GM21390 (cell line): Measurements from ENCODE around the gene ADD1.

Experiments
- ATAC-seq: cut with Tn5 transposase; IDR thresholded peaks from one replicate; pipeline ENCODE4 v1.9.1; 2021; ENCODE audit not compliant: unreplicated experiment

The ADD1 gene

DNA sequence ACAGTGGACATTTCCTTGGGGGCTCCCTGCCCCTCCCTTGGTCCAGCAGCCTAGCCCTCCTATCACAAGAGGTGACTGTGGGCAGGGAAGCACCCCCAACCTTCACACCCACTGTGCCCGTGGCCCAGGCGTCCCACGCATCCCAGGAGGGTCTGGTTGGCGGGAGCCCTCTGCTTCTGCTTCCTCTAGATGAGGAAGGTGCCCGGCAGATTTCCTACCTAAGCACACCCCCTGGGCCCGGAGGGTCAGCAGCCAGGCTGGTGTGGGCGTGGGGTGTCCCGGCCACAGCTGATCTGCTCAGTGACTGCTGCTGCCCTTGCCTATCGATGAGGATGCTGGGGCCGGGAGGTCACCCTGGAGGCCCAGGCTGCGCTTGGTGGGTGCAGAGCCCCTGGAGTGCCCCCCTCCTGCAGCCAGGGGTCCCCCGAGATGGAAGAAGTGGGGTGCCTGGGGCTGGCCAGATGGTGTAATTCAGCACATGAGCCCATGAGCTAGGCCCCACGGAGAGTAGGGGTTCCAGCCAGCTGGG is 38.6 kb upstream of the ADD1 start:
- no peak for ATAC-seq

GRCh38 chr4:2805712-2806389 is 37.8 kb upstream of the ADD1 start:
- ATAC-seq = no peak

- ATAC-seq = no peak
Measured at GRCh38 chr4:2806390-2807355, 37.0 kb upstream of the ADD1 start.

GRCh38 chr4:2807571-2807970 is 36.1 kb upstream of the ADD1 start:
- ATAC-seq = no peak

- ATAC-seq = no peak
Measured at GRCh38 chr4:2808001-2808400, 35.6 kb upstream of the ADD1 start.

DNA sequence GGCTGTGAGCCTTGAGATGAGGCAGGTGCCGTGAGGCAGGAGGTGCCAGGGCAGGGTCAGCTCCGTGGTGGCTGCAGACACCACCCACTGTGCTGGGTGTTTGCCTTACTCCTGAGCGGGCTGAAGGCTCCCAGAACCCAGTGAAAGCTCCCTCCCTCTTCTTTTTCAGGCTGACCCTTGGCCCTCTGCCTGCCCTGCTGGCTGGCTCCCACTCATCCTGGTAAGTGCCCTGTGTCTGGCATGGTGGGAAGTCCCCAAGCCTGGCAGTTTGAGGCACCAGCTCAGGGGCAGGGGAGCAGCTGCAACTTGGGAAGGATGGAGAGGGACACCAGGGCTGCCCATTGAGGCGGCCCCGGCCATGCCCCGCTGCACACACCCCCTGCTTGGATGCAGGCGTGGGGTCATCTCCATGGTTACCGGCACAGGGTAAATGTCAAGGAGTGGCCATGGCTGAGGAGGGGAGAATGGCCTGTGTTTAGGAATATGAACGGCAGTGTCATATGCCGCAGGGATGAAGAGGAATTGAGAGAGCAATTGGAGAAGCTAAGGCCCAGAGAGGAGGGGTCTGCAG is 33.9 kb upstream of the ADD1 start:
- no peak for ATAC-seq

- no peak for ATAC-seq
Measured at GRCh38 chr4:2810388-2810787, 33.3 kb upstream of the ADD1 start.

GRCh38 chr4:2811830-2812611 is 31.6 kb upstream of the ADD1 start:
- ATAC-seq = peak; percentile 59

DNA sequence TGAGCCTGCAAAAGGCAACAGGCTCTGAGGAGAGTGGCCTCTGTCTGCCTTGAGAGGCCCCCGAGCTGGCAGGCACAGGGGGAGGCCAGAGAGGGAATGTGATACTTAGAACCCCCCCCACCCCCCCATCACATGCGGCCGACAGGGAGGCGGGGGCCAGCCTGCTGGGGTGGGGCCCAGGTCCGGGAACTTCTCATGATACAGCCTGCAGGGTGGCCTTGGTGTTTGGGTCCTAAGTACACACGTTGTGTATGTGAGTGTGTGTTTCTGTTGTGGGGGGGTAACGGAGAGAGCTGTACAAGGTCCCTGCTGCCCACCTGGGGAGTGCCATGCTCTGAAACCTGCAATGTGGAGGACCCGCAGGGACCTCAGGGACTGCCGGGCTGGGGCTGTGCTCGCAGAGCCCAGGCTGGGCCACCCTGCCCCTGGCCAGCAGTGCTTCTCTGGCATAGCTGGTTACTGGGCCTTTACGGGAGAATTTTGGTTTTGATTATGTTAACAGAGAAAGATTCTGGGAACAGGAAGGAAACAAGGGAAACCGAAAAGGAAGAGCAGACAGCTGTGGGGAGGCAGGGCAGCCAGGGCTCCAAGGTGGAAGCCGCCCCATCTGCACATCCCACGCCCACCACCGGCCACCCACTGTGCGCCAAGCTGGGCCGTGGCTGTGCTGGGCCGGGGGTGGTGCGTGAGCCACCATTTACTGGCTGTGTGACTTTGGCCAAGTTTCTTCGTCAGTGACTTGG is 30.9 kb upstream of the ADD1 start:
- ATAC-seq = no peak

DNA sequence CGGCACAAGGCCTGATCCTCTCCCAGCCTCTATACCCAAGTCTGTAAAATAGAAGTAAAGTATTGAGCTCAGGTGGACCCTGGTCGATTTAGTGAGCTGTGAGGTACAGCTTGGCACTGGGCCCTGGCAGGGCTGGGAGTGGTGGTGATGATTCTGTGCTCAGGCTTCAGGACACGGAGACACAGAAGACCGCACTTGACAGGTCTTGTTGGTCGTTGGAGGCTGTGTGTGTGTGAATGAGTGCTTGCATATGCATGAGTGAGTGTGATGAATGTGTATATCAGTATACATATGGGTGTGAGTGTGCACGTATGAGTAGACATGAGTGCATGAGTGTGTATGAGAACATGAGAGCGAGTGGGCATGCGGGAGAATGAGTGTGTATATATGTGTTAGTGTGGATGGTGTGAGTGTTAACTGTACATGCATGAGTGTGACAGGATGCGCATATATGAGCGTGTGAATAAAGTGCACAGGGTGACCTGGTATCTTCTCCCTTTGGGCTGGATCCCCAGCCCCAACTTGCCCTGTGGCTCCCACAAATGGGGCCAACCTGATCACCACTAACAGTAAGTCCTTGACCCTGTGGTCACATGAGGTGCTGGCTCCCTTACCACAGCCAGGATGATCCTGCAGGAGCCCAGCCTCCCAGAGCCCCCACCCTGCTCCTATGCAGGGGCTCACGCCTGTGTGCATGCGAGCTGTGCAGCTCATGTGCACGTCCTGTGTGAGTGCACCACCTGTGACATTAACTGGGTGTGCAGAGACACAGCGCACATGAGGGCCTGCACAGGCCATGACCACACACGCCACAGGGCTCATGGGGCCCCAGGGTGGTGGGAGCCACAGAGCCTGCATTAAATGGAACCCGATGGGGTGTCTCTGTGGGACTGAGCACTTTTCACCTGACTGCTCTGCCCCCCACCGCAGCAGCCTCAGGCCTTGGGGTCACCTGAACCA is 29.9 kb upstream of the ADD1 start:
- no peak for ATAC-seq

DNA sequence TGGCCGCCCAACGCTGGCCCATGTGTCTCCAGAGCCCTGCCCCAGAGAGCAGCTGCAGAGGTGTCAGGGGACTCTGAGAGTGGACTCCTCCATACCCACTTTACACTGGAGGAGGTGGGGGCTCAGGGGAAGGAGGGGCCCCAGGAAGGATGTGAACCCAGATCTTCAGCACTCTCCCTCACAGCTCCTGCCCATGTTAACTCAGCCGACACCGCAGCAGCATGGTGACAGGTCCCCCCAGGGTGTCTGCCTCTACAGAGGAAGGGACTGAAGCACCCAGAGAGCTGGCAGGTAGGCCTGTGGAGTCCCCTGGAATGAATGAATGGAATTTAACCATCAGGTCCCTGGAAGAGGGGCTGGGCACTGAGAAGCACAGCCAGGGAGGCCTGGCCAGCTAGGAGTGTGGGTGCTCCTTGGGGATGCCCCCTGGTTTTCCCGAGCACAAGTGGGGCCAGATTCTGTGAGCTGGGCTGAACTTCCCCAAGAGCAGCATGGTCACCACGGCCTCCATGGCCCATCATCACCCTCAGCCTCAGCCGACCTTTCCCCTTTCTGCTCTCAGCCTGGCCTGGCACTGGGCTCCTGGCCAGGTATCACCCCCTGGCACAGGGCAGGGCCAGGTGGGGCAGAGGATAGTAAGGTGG is 28.9 kb upstream of the ADD1 start:
- ATAC-seq = no peak

DNA sequence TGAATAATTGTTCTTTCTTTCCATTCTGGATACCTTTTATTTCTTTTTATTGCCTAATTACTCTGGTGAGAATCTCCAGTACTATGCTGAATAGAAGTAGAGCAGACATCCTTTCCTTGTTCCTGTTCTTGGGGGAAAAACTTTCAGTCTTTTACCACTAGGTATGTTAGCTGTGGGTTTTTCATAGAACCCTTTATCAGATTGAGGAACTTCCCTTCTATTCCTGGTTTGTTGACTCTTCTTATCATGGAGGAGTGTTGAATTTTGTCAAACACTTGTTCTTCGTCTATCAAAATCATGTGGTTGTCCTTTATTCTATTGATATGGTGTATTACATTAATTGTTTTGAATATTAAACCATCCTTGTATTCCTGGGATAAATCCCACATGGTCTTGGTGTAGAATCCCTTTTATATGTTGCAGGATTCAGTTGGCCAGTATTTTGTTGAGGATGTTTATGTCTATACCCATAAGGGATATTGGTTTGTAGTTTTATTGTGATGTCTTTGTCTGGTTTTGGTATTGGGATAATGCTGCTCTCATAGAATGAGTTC is 27.2 kb upstream of the ADD1 start:
- no peak for ATAC-seq

DNA sequence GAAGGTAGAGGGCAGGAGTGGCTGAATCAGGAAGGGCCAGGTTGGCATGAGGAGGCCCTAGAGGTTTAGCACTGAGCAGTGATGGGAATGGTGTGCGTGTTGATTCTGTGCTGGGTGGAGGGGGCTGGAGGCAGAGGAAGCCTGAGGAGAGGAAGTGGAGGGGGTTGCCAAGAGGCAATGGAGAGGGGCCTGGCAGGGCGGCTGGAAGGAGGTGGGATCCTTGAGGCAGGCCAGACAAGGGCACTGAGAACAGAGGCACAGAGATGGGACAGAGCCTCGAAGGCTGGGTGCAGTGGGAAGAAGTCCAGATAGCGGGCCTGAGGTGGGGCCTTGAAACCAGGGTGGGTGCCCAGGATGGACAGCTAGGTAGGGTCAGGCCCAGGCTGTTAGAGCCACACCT is 26.5 kb upstream of the ADD1 start:
- ATAC-seq = no peak

DNA sequence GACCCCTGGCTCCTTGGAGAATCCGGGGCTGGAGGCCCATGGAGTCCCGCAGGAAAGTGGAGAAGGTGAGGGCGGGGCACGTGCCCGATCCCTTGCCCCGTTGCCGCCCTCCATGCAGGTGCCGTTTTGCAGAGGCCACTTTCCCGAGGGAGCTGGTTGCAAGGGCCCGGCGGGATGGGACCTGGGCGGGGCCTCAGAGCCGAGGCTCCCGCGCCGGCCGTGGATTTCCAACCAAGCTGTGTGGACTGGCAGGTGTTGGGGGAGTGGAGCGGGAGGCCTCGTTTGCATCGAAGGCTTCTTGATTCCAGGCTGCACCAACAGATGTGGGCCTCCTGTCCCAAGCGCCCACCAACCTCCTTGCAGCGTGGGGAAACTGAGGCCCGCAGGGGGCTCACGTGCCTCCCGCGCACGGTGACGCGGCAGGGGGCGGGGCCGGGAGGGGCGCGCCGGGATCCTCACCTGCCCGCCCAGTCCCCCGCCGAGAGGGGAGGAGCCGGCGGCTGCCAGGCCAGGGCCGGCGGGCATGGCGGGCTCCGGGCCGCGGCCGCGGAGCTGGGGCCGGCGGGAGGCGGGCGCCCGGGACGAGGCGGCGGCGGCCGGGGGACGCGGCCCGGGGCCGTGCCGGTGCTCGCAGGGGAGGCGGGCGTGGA is 25.8 kb upstream of the ADD1 start:
- no peak for ATAC-seq

GRCh38 chr4:2818351-2818939 is 25.2 kb upstream of the ADD1 start:
- ATAC-seq = no peak

- no peak for ATAC-seq
Measured at GRCh38 chr4:2819244-2820215, 24.1 kb upstream of the ADD1 start.
